ENCODE measurements around the gene CACNA1C. TPM values are rescaled to one million over a fixed set of nuclear protein-coding genes. Genes with fewer than 3 reads are reported as not detected.

Gene CACNA1C
- total and polyA plus RNA-seq, 8 donors: 0.31 to 55.8 (median 7.2) TPM

GRCh38 chr12:2666411-2666810 lies 613.6 kb downstream of the CACNA1C start:
- WGBS, 5 donors: 82 to 90% (median 84%) methylated on average over 10 to 11 of the region's 11 CpGs
- Histone ChIP-seq H3K4me3 (no peak overlapping the region), H3K27ac (no peak overlapping the region), H3K36me3 (peaks cover 10 to 91% (median 47%) of the 10 kb centered on the region in 4 donors), H3K27me3 (no peaks in the 10 kb centered on the region), H3K4me1 (no peaks in the 10 kb centered on the region), H3K9me3 (no peaks in the 10 kb centered on the region)
- intact Hi-C loops (cut with DNase I; ENCODE audit: low total_unique reads): no loop called here
- no peak for DNase-seq
- TF ChIP-seq POLR2A (IDR thresholded peaks at IDR 0.05) (no peak), EP300 (IDR thresholded peaks at IDR 0.05) (no peak), POLR2AphosphoS5 (IDR thresholded peaks at IDR 0.05) (no peak), CTCF (IDR thresholded peaks at IDR 0.05) (no peak)

GRCh38 chr12:2666846-2667245 lies 614.1 kb downstream of the CACNA1C start:
- no peak for DNase-seq
- no peak overlapping the region for H3K27ac ChIP-seq
- H3K4me3 ChIP-seq: no peak overlapping the region
- H3K27me3 ChIP-seq: no peaks in the 10 kb centered on the region
- 84 to 97% (median 88%) methylated on average over 3 of the region's 3 CpGs for WGBS, 5 donors
- intact Hi-C loops (cut with DNase I; ENCODE audit: low total_unique reads): no loop called here
- H3K36me3 ChIP-seq: peaks cover 10 to 95% (median 51%) of the 10 kb centered on the region in 4 donors
- TF ChIP-seq CTCF (IDR thresholded peaks at IDR 0.05) (no peak), EP300 (IDR thresholded peaks at IDR 0.05) (no peak), POLR2A (IDR thresholded peaks at IDR 0.05) (no peak), POLR2AphosphoS5 (IDR thresholded peaks at IDR 0.05) (no peak)
- no peaks in the 10 kb centered on the region for H3K4me1 ChIP-seq
- no peaks in the 10 kb centered on the region for H3K9me3 ChIP-seq

- no peak for DNase-seq
- Histone ChIP-seq H3K4me1 (no peaks in the 10 kb centered on the region), H3K9me3 (no peaks in the 10 kb centered on the region), H3K36me3 (peaks cover 10 to 99% (median 56%) of the 10 kb centered on the region in 4 donors), H3K27me3 (no peaks in the 10 kb centered on the region), H3K4me3 (no peak overlapping the region), H3K27ac (no peak overlapping the region)
- WGBS, 5 donors: 84 to 89% (median 85%) methylated on average over 17 of the region's 17 CpGs
- intact Hi-C loops (cut with DNase I; ENCODE audit: low total_unique reads): no loop called here
- no peak for TF ChIP-seq POLR2AphosphoS5 (IDR thresholded peaks at IDR 0.05)
- TF ChIP-seq CTCF (IDR thresholded peaks at IDR 0.05): no peak
- no peak for TF ChIP-seq EP300 (IDR thresholded peaks at IDR 0.05)
- TF ChIP-seq POLR2A (IDR thresholded peaks at IDR 0.05): no peak
These were observed 615.1 kb downstream of the CACNA1C start for GRCh38 chr12:2667716-2668440.

- no peak for DNase-seq
- Histone ChIP-seq H3K36me3 (peaks cover 10 to 96% (median 57%) of the 10 kb centered on the region in 4 donors), H3K27ac (no peak overlapping the region), H3K4me3 (no peak overlapping the region), H3K27me3 (no peaks in the 10 kb centered on the region), H3K4me1 (no peaks in the 10 kb centered on the region), H3K9me3 (no peaks in the 10 kb centered on the region)
- intact Hi-C loops (cut with DNase I; ENCODE audit: low total_unique reads): no loop called here
- TF ChIP-seq EP300 (IDR thresholded peaks at IDR 0.05) (no peak), POLR2AphosphoS5 (IDR thresholded peaks at IDR 0.05) (no peak), POLR2A (IDR thresholded peaks at IDR 0.05) (no peak), CTCF (IDR thresholded peaks at IDR 0.05) (no peak)
- 89 to 92% (median 91%) methylated on average over 17 of the region's 17 CpGs for WGBS, 5 donors
These were observed 616.0 kb downstream of the CACNA1C start for GRCh38 chr12:2668816-2669215.
